Cardiac muscle cell (in vitro differentiated cells and primary cell): ENCODE measurements around the gene SEMA3B. TPM values are rescaled to one million over a fixed set of nuclear protein-coding genes. Genes with fewer than 3 reads are reported as not detected.
"Not testable (repeated sequence)": the region's sequence is repeated elsewhere in the genome, so short reads cannot be mapped to it uniquely, and the experiment has no call there.

Source experiments
- DNase-seq, 2 donors: peaks; one replicate each; pipeline versions ENCODE4 v3.0.0 to v3.0.0-alpha.2; 2010 to 2017; ENCODE audit warnings: low read depth in 1 of 2, low spot score in 1 of 2
- H3K27ac ChIP-seq: fragments of 200-600 bp; sonication (generic); 2 replicates; pipeline ENCODE4 v1.5.1; 2016
- H3K27me3 ChIP-seq: fragments of 200-600 bp; sonication (generic); 2 replicates; pipeline ENCODE4 v1.6.0; 2016; ENCODE audit warnings: control low read depth
- H3K36me3 ChIP-seq: fragments of 200-600 bp; sonication (generic); 2 replicates; pipeline ENCODE4 v1.5.1; 2016; ENCODE audit warnings: control low read depth
- H3K4me1 ChIP-seq: fragments of 200-600 bp; sonication (generic); 2 replicates; pipeline ENCODE4 v1.8.1; 2017; ENCODE audit warnings: low read depth, mild to moderate bottlenecking, mixed run types
- H3K4me3 ChIP-seq: fragments of 200-600 bp; sonication (generic); 2 replicates; pipeline ENCODE4 v1.5.1; 2016; ENCODE audit warnings: mild to moderate bottlenecking
- H3K9me3 ChIP-seq: fragments of 200-600 bp; sonication (generic); 2 replicates; pipeline ENCODE4 v1.5.1; 2017; ENCODE audit warnings: low read depth, mild to moderate bottlenecking, control low read depth
- CTCF ChIP-seq: IDR thresholded peaks from 2 replicates; pipeline ENCODE4 v1.5.1; 2012; ENCODE audit warnings: low read depth, mild to moderate bottlenecking, low read length
- polyA plus RNA-seq: library from polyadenylated mRNA; unstranded; fragments of >200 nt; fragmentation: Nextera tagmentation; extraction: Ambion mirVana; gene quantifications from 2 replicates; pipeline ENCODE4 v1.2.1, GENCODE V29; 2016
- total RNA-seq: library from RNA; depleted of rRNA; stranded (reverse); fragments of >200 nt; gene quantifications from 2 replicates; pipeline ENCODE4 v1.2.3, GENCODE V29; 2016

The SEMA3B gene
- total and polyA plus RNA-seq, 2 experiments from 2014 or later, result 23.1 to 25.9 TPM

- no peaks in the 10 kb centered on the region for H3K9me3 ChIP-seq
- no peaks in the 10 kb centered on the region for H3K36me3 ChIP-seq
- H3K27me3 ChIP-seq, result no peaks in the 10 kb centered on the region
- H3K27ac ChIP-seq, result no peak overlapping the region
- TF ChIP-seq CTCF, result no peak
- H3K4me1 ChIP-seq, result peaks cover 3% of the 10 kb centered on the region
- H3K4me3 ChIP-seq, result no peak overlapping the region
- DNase-seq, result no peak
Observed at GRCh38 chr3:50222169-50222528, 46.8 kb upstream of the SEMA3B start.

GRCh38 chr3:50224639-50225038, 44.3 kb upstream of the SEMA3B start:
- Histone ChIP-seq H3K27me3 (no peaks in the 10 kb centered on the region), H3K27ac (no peak overlapping the region), H3K36me3 (no peaks in the 10 kb centered on the region), H3K4me3 (no peak overlapping the region), H3K9me3 (no peaks in the 10 kb centered on the region), H3K4me1 (peaks cover 10% of the 10 kb centered on the region)
- DNase-seq, result no peak
- TF ChIP-seq CTCF, result no peak

- Histone ChIP-seq H3K9me3 (no peaks in the 10 kb centered on the region), H3K27me3 (no peaks in the 10 kb centered on the region), H3K4me3 (peak overlapping the region; percentile 49), H3K4me1 (peaks cover 10% of the 10 kb centered on the region), H3K36me3 (no peaks in the 10 kb centered on the region), H3K27ac (no peak overlapping the region)
- DNase-seq, result peak; percentile 43 to 49
- TF ChIP-seq CTCF, result no peak
Observed at GRCh38 chr3:50226888-50227389, 42.0 kb upstream of the SEMA3B start.

GRCh38 chr3:50227390-50228183, 41.4 kb upstream of the SEMA3B start:
- H3K4me1 ChIP-seq, result peaks cover 10% of the 10 kb centered on the region
- peak overlapping the region; percentile 74 for H3K27ac ChIP-seq
- H3K9me3 ChIP-seq, result no peaks in the 10 kb centered on the region
- TF ChIP-seq CTCF, result peak; percentile 63
- H3K36me3 ChIP-seq, result no peaks in the 10 kb centered on the region
- H3K4me3 ChIP-seq, result peak overlapping the region; percentile 49
- H3K27me3 ChIP-seq, result no peaks in the 10 kb centered on the region
- peak; percentile 92 to 95 for DNase-seq

- peaks cover 17% of the 10 kb centered on the region for H3K4me1 ChIP-seq
- H3K27ac ChIP-seq, result peak overlapping the region; percentile 74
- not testable (repeated sequence) for DNase-seq, H3K9me3 ChIP-seq, H3K27me3 ChIP-seq, H3K36me3 ChIP-seq
- H3K4me3 ChIP-seq, result peak overlapping the region; percentile 49
Observed at GRCh38 chr3:50228184-50228763, 40.7 kb upstream of the SEMA3B start.

GRCh38 chr3:50229490-50229889, 39.5 kb upstream of the SEMA3B start:
- DNase-seq, result no peak
- H3K9me3 ChIP-seq, result no peaks in the 10 kb centered on the region
- H3K4me3 ChIP-seq, result no peak overlapping the region
- H3K4me1 ChIP-seq, result peaks cover 21% of the 10 kb centered on the region
- H3K27ac ChIP-seq, result no peak overlapping the region
- no peaks in the 10 kb centered on the region for H3K27me3 ChIP-seq
- TF ChIP-seq CTCF, result no peak
- H3K36me3 ChIP-seq, result no peaks in the 10 kb centered on the region
